RWPE1 (cell line): ENCODE measurements around the gene LSM2.

Experiments
- CTCF ChIA-PET: fragments of 350-600 bp; sonication (Branson Sonifier 250); formaldehyde crosslinking; extraction: SDS; loops from one replicate; lab custom pipeline; 2021; lab: Yijun Ruan, JAX
- POLR2A ChIA-PET: fragments of 400-600 bp; formaldehyde crosslinking; extraction: SDS; loops from one replicate; lab custom pipeline; 2020; ENCODE audit warnings: antibody characterized with exemption; ENCODE audit not compliant: low non-redundant PET; lab: Yijun Ruan, JAX
- DNase-seq: peaks from one replicate; pipeline ENCODE4 v3.0.0; 2012; ENCODE audit warnings: low spot score
- H3K27ac ChIP-seq: fragments of 450-650 bp; 2 replicates; pipeline ENCODE4 v1.5.1; 2017
- CTCF ChIP-seq: fragments of 450-650 bp; conservative IDR thresholded peaks from 2 replicates; pipeline ENCODE4 v1.5.1; 2017; ENCODE audit warnings: low read depth, mild to moderate bottlenecking

LSM2 gene

GRCh38 chr6:31762878-31763618, 43.7 kb downstream of the LSM2 start:
- TF ChIP-seq CTCF, result no peak
- POLR2A ChIA-PET, result no interaction called here
- peak overlapping the region; percentile 66 for H3K27ac ChIP-seq
- no peak for DNase-seq
- CTCF ChIA-PET, result no interaction called here

GRCh38 chr6:31762356-31762755, 44.4 kb downstream of the LSM2 start, which contains the start of gene SAPCD1:
Gene SAPCD1 (plus strand): TSS chr6:31762656. CDS start chr6:31763055, 399 bp downstream.
- DNase-seq, result no peak
- peak within 1 kb of the TSS; percentile 66 for H3K27ac ChIP-seq
- CTCF ChIA-PET, result no interaction called here
- TF ChIP-seq CTCF, result no peak
- POLR2A ChIA-PET, result no interaction called here

GRCh38 chr6:31761343-31761742, 45.4 kb downstream of the LSM2 start:
- ChIA-PET CTCF (no interaction called here), POLR2A (no interaction called here)
- TF ChIP-seq CTCF, result no peak
- no peak overlapping the region for H3K27ac ChIP-seq
- DNase-seq, result no peak

GRCh38 chr6:31760790-31761189, 46.0 kb downstream of the LSM2 start:
- POLR2A ChIA-PET, result no interaction called here
- TF ChIP-seq CTCF, result no peak
- CTCF ChIA-PET, result interaction anchor here (0.5 kb wide), 1 partner anchor 11 kb away, joined by 3 read pairs; no protein-coding TSS in a partner anchor
- no peak for DNase-seq
- no peak overlapping the region for H3K27ac ChIP-seq

GRCh38 chr6:31758281-31758680, 48.5 kb downstream of the LSM2 start:
- CTCF ChIA-PET, result interaction anchor here (0.7 to 2.3 kb wide), 2 partner anchors 11 to 68 kb away, joined by 4 to 11 read pairs; no protein-coding TSS in a partner anchor

More at GRCh38 chr6:31758281-31758680, 48.5 kb downstream of the LSM2 start:
- POLR2A ChIA-PET, result no interaction called here
- no peak for TF ChIP-seq CTCF
- no peak for DNase-seq
- H3K27ac ChIP-seq, result no peak overlapping the region
